H9 (cell line): Measurements from ENCODE around the gene BST2. TPM values are rescaled to one million over a fixed set of nuclear protein-coding genes. Genes with fewer than 3 reads are reported as not detected.

ENCODE experiments used
- DNase-seq: peaks from one replicate; pipeline ENCODE4 v3.0.0-alpha.2; 2017
- H2AFZ ChIP-seq: one replicate; pipeline ENCODE4 v1.6.1; 2013; ENCODE audit warnings: mild to moderate bottlenecking, low read length, control low read depth, moderate library complexity
- H2AK5ac ChIP-seq: 2 replicates; pipeline ENCODE4 v1.6.1; 2013; ENCODE audit warnings: low read length, control low read depth, mixed read lengths; ENCODE audit not compliant: insufficient read length
- H2BK120ac ChIP-seq: one replicate; pipeline ENCODE4 v1.6.1; 2013; ENCODE audit warnings: low read depth, mild to moderate bottlenecking, low read length, control low read depth, inconsistent platforms; ENCODE audit not compliant: poor library complexity, severe bottlenecking
- H2BK12ac ChIP-seq: 2 replicates; pipeline ENCODE4 v1.6.1; 2013; ENCODE audit warnings: low read length, control low read depth, mixed read lengths, low read depth; ENCODE audit not compliant: insufficient read length
- H2BK15ac ChIP-seq: 2 replicates; pipeline ENCODE4 v1.6.1; 2013; ENCODE audit warnings: low read depth, low read length, control low read depth
- H2BK20ac ChIP-seq: one replicate; pipeline ENCODE4 v1.6.1; 2013; ENCODE audit warnings: low read depth, mild to moderate bottlenecking, low read length, control low read depth, inconsistent platforms; ENCODE audit not compliant: poor library complexity, severe bottlenecking
- H2BK5ac ChIP-seq: 2 replicates; pipeline ENCODE4 v1.6.1; 2013; ENCODE audit warnings: low read length, control low read depth, mixed read lengths; ENCODE audit not compliant: insufficient read length
- H3K14ac ChIP-seq: 2 replicates; pipeline ENCODE4 v1.6.1; 2013; ENCODE audit warnings: low read length, control low read depth; ENCODE audit not compliant: insufficient read depth
- H3K18ac ChIP-seq: 2 replicates; pipeline ENCODE4 v1.6.1; 2013; ENCODE audit warnings: low read depth, mild to moderate bottlenecking, mixed read lengths, low read length, control low read depth; ENCODE audit not compliant: insufficient read length
- H3K23ac ChIP-seq: 2 replicates; pipeline ENCODE4 v1.6.1; 2013; ENCODE audit warnings: low read length, control low read depth, mixed read lengths, low read depth; ENCODE audit not compliant: insufficient read length
- H3K23me2 ChIP-seq: 2 replicates; pipeline ENCODE4 v1.6.1; 2013; ENCODE audit warnings: low read depth, mild to moderate bottlenecking, mixed read lengths, low read length, control low read depth; ENCODE audit not compliant: insufficient read length, poor library complexity, severe bottlenecking
- H3K27ac ChIP-seq: 2 replicates; pipeline ENCODE4 v1.5.1; 2013; ENCODE audit warnings: low read length, control low read depth, mixed read lengths, low read depth; ENCODE audit not compliant: insufficient read length
- H3K27me3 ChIP-seq: 2 replicates; pipeline ENCODE4 v1.6.1; 2013; ENCODE audit warnings: low read length, control low read depth, inconsistent platforms; ENCODE audit not compliant: insufficient read depth
- H3K4ac ChIP-seq: 2 replicates; pipeline ENCODE4 v1.6.1; 2013; ENCODE audit warnings: low read depth, mild to moderate bottlenecking, control low read depth, inconsistent platforms, low read length, moderate library complexity
- H3K4me1 ChIP-seq: 2 replicates; pipeline ENCODE4 v1.6.1; 2013; ENCODE audit warnings: low read length, control low read depth, inconsistent platforms; ENCODE audit not compliant: insufficient read depth
- H3K4me2 ChIP-seq: 2 replicates; pipeline ENCODE4 v1.6.1; 2013; ENCODE audit warnings: low read length, control low read depth, mixed read lengths; ENCODE audit not compliant: insufficient read length, insufficient read depth
- H3K56ac ChIP-seq: 2 replicates; pipeline ENCODE4 v1.6.1; 2013; ENCODE audit warnings: low read depth, mild to moderate bottlenecking, mixed read lengths, low read length, control low read depth; ENCODE audit not compliant: insufficient read length
- H3K79me1 ChIP-seq: 2 replicates; pipeline ENCODE4 v1.6.1; 2013; ENCODE audit warnings: low read depth, mild to moderate bottlenecking, moderate library complexity, low read length, control low read depth, inconsistent platforms; ENCODE audit not compliant: insufficient read depth, poor library complexity, severe bottlenecking
- H3K79me2 ChIP-seq: 2 replicates; pipeline ENCODE4 v1.6.1; 2013; ENCODE audit warnings: low read length, control low read depth, inconsistent platforms; ENCODE audit not compliant: insufficient read depth
- H3K9ac ChIP-seq: 2 replicates; pipeline ENCODE4 v1.6.1; 2013; ENCODE audit warnings: low read length, control low read depth, mixed read lengths; ENCODE audit not compliant: insufficient read length; ENCODE audit errors: extremely low read depth
- H3K9me3 ChIP-seq: one replicate; pipeline ENCODE4 v1.6.1; 2013; ENCODE audit warnings: low read depth, low read length, inconsistent platforms; ENCODE audit not compliant: control insufficient read depth
- H3T11ph ChIP-seq: one replicate; pipeline ENCODE4 v1.6.1; 2013; ENCODE audit warnings: mild to moderate bottlenecking, low read length, control low read depth, inconsistent platforms
- H4K20me1 ChIP-seq: one replicate; pipeline ENCODE4 v1.6.1; 2013; ENCODE audit not compliant: control insufficient read depth, insufficient read length, insufficient read depth
- H4K5ac ChIP-seq: 2 replicates; pipeline ENCODE4 v1.6.1; 2013; ENCODE audit warnings: low read depth, mild to moderate bottlenecking, mixed read lengths, low read length, control low read depth; ENCODE audit not compliant: insufficient read length
- H4K8ac ChIP-seq: replicated peaks from 2 replicates; pipeline ENCODE4 v1.6.1; 2013; ENCODE audit warnings: low read length, control low read depth, mixed read lengths, low read depth; ENCODE audit not compliant: insufficient read length
- H4K91ac ChIP-seq: 2 replicates; pipeline ENCODE4 v1.6.1; 2013; ENCODE audit warnings: low read depth, mild to moderate bottlenecking, moderate library complexity, mixed read lengths, low read length, control low read depth; ENCODE audit not compliant: insufficient read length
- H3K27ac Mint-ChIP-seq, 3 experiments: 2 replicates in 2 of 3; 3 replicates in 1 of 3; pipeline ENCODE4 v1.8.0; 2020 to 2021; ENCODE audit warnings: mixed read lengths in 3 of 3, mild to moderate bottlenecking in 1 of 3, moderate library complexity in 1 of 3
- H3K27me3 Mint-ChIP-seq: 2 replicates; pipeline ENCODE4 v1.8.0; 2021; ENCODE audit warnings: low read depth, mild to moderate bottlenecking, moderate library complexity, mixed read lengths
- H3K36me3 Mint-ChIP-seq, 3 experiments: 2 replicates in 2 of 3; 3 replicates in 1 of 3; pipeline ENCODE4 v1.8.0; 2020 to 2021; ENCODE audit warnings: low read depth in 3 of 3, mixed read lengths in 3 of 3; ENCODE audit not compliant: insufficient read depth in 1 of 3
- H3K4me1 Mint-ChIP-seq, 2 experiments: 2 replicates each; pipeline ENCODE4 v1.8.0; 2020; ENCODE audit warnings: mixed read lengths in 2 of 2
- H3K4me3 Mint-ChIP-seq, 2 experiments: 2 replicates in 1 of 2; 3 replicates in 1 of 2; pipeline ENCODE4 v1.8.0; 2020 to 2021; ENCODE audit warnings: mild to moderate bottlenecking in 2 of 2, mixed read lengths in 2 of 2, moderate library complexity in 1 of 2
- H3K9me3 Mint-ChIP-seq, 2 experiments: 2 replicates in 1 of 2; 3 replicates in 1 of 2; pipeline ENCODE4 v1.8.0; 2020; ENCODE audit warnings: mild to moderate bottlenecking in 2 of 2, mixed read lengths in 2 of 2, moderate library complexity in 1 of 2
- CTCF ChIP-seq: fragments of 200-600 bp; sonication (generic); conservative IDR thresholded peaks from 3 replicates; pipeline ENCODE4 v1.8.0; 2021; ENCODE audit warnings: antibody characterized with exemption, mild to moderate bottlenecking
- WGBS: extraction: QIAGEN DNeasy Blood & Tissue Kit; methylation state at CpG from one replicate; pipeline ENCODE4 v1.1.7; 2013; ENCODE audit warnings: missing lambda C conversion rate, low lambda C conversion rate, mixed read lengths; ENCODE audit not compliant: insufficient read length; ENCODE audit errors: extremely low coverage; 5-methylcytosine and 5-hydroxymethylcytosine counted together
- total RNA-seq: library from RNA; stranded (reverse); gene quantifications from 2 replicates; pipeline ENCODE4 v1.2.1, GENCODE V29; 2021

BST2 gene
- total RNA-seq, 1 experiment from 2014 or later, result 63.3 TPM

- Histone ChIP-seq H3K79me2 (no peaks in the 10 kb centered on the region), H4K8ac (no peak overlapping the region), H2BK20ac (no peak overlapping the region), H3K79me1 (no peaks in the 10 kb centered on the region), H2AK5ac (no peak overlapping the region), H2AFZ (no peak overlapping the region), H4K91ac (no peak overlapping the region), H3K4ac (no peak overlapping the region), H2BK5ac (no peak overlapping the region), H3K27ac (no peak overlapping the region), H4K20me1 (no peaks in the 10 kb centered on the region), H3K23ac (no peak overlapping the region), H3K27me3 (no peaks in the 10 kb centered on the region), H2BK120ac (no peak overlapping the region), H3K23me2 (peaks cover 14% of the 10 kb centered on the region), H4K5ac (no peak overlapping the region), H2BK15ac (no peak overlapping the region; the same call in 1 of the 2 replicates), H3T11ph (no peak overlapping the region), H3K9ac (no peak overlapping the region), H3K4me2 (peak overlapping the region; percentile 72), H2BK12ac (no peak overlapping the region), H3K18ac (peak overlapping the region; percentile 11), H3K56ac (no peak overlapping the region), H3K14ac (no peak overlapping the region; the same call in 1 of the 2 replicates), H3K9me3 (no peaks in the 10 kb centered on the region), H3K4me1 (no peaks in the 10 kb centered on the region)
- no peak for DNase-seq
- H3K4me3 Mint-ChIP-seq, result peak overlapping the region; percentile 90 to 94
- H3K9me3 Mint-ChIP-seq, result peaks cover 9 to 10% of the 10 kb centered on the region in 2 experiments
- H3K27me3 Mint-ChIP-seq, result peaks cover 22% of the 10 kb centered on the region
- TF ChIP-seq CTCF, result peak; percentile 47
- H3K4me1 Mint-ChIP-seq, result peaks cover 9 to 11% of the 10 kb centered on the region in 2 experiments
- no peak overlapping the region for H3K27ac Mint-ChIP-seq
- WGBS, result no CpG with 5 or more reads among the region's 37 CpGs
- H3K36me3 Mint-ChIP-seq, result no peaks in the 10 kb centered on the region; a peak in 1 of 7 replicates
Measured at GRCh38 chr19:17389957-17390664, 15.3 kb downstream of the BST2 start.
